ENCODE data around the gene NACAD. TPM values are rescaled to one million over a fixed set of nuclear protein-coding genes. Genes with fewer than 3 reads are reported as not detected.
"Not testable (repeated sequence)": the region's sequence is repeated elsewhere in the genome, so short reads cannot be mapped to it uniquely, and the experiment has no call there.

Gene NACAD
- 0.68 and 1.9 TPM in 2 replicates for total RNA-seq

- DNase-seq, result peak; percentile 39
Observed at GRCh38 chr7:45088821-45089340, at the start of gene NACAD. Gene NACAD (minus strand): TSS chr7:45088969. CDS start chr7:45088894, 75 bp downstream.

GRCh38 chr7:45136106-45137060 is 47.6 kb upstream of the NACAD start:
- DNase-seq, result peak; percentile 89

- no peak for DNase-seq
Observed at GRCh38 chr7:45133877-45134276, 45.1 kb upstream of the NACAD start.

- no peak for DNase-seq
Observed at GRCh38 chr7:45133352-45133751, 44.6 kb upstream of the NACAD start.

GRCh38 chr7:45132708-45133320 is 44.0 kb upstream of the NACAD start:
- no peak for DNase-seq

GRCh38 chr7:45131891-45132290 is 43.1 kb upstream of the NACAD start:
- no peak for DNase-seq

- DNase-seq, result no peak
Observed at GRCh38 chr7:45130910-45131309, 42.1 kb upstream of the NACAD start.

- no peak for DNase-seq
Observed at GRCh38 chr7:45129906-45130305, 41.1 kb upstream of the NACAD start.

GRCh38 chr7:45129181-45129800 is 40.5 kb upstream of the NACAD start:
- DNase-seq, result no peak

- DNase-seq, result no peak
Observed at GRCh38 chr7:45126920-45127319, 38.2 kb upstream of the NACAD start.

- DNase-seq, result no peak
Observed at GRCh38 chr7:45126201-45126600, 37.4 kb upstream of the NACAD start.

- no peak for DNase-seq
Observed at GRCh38 chr7:45125193-45125904, 36.6 kb upstream of the NACAD start.

GRCh38 chr7:45123913-45124710 is 35.3 kb upstream of the NACAD start:
- no peak for DNase-seq

GRCh38 chr7:45122975-45123860 is 34.4 kb upstream of the NACAD start:
- no peak for DNase-seq

- DNase-seq, result no peak
Observed at GRCh38 chr7:45119550-45119949, 30.8 kb upstream of the NACAD start.

GRCh38 chr7:45118889-45119331 is 30.1 kb upstream of the NACAD start:
- no peak for DNase-seq

GRCh38 chr7:45118292-45118691 is 29.5 kb upstream of the NACAD start:
- no peak for DNase-seq

GRCh38 chr7:45117582-45117981 is 28.8 kb upstream of the NACAD start:
- no peak for DNase-seq

- DNase-seq, result no peak
Observed at GRCh38 chr7:45116048-45116447, 27.3 kb upstream of the NACAD start.

- DNase-seq, result no peak
Observed at GRCh38 chr7:45114926-45115325, 26.2 kb upstream of the NACAD start.

- DNase-seq, result not testable (repeated sequence)
Observed at GRCh38 chr7:45114257-45114656, 25.5 kb upstream of the NACAD start.

Data from dermis blood vessel endothelial cell (primary cell).